GM23338 (cell line): Measurements from ENCODE around the gene TEKT2. TPM values are rescaled to one million over a fixed set of nuclear protein-coding genes. Genes with fewer than 3 reads are reported as not detected.

Experiments used
- ATAC-seq: fragments of 200-7000 bp; cut with Tn5 transposase; 3 replicates; pipeline ENCODE4 v1.9.1; 2020
- DNase-seq: peaks from one replicate; pipeline ENCODE4 v3.0.0-alpha.2; 2015; ENCODE audit warnings: low spot score
- H2AFZ ChIP-seq: fragments of 200-600 bp; sonication (generic); 2 replicates; pipeline ENCODE4 v1.8.0; 2016; ENCODE audit warnings: antibody characterized with exemption, mild to moderate bottlenecking, moderate library complexity
- H3F3A ChIP-seq: fragments of 200-600 bp; sonication (generic); replicated peaks from 2 replicates; pipeline ENCODE4 v1.8.0; 2017; ENCODE audit warnings: antibody characterized with exemption, mixed run types, low read depth
- H3K27ac ChIP-seq: fragments of 200-600 bp; sonication (generic); 2 replicates; pipeline ENCODE4 v1.6.1; 2016; ENCODE audit warnings: low read depth
- H3K27me3 ChIP-seq: fragments of 200-600 bp; sonication (generic); 2 replicates; pipeline ENCODE4 v1.8.0; 2016; ENCODE audit warnings: mild to moderate bottlenecking, mixed run types, moderate library complexity; ENCODE audit not compliant: insufficient read depth
- H3K36me3 ChIP-seq: fragments of 200-600 bp; sonication (generic); 2 replicates; pipeline ENCODE4 v1.8.0; 2016; ENCODE audit warnings: mild to moderate bottlenecking; ENCODE audit not compliant: insufficient read depth
- H3K4me1 ChIP-seq: fragments of 200-600 bp; sonication (generic); 2 replicates; pipeline ENCODE4 v1.8.0; 2016; ENCODE audit warnings: mild to moderate bottlenecking, moderate library complexity; ENCODE audit not compliant: insufficient read depth
- H3K4me2 ChIP-seq: fragments of 200-600 bp; sonication (generic); 2 replicates; pipeline ENCODE4 v1.7.1; 2017; ENCODE audit warnings: mixed run types
- H3K4me3 ChIP-seq: fragments of 200-600 bp; sonication (generic); 2 replicates; pipeline ENCODE4 v1.6.1; 2016; ENCODE audit warnings: mixed run types
- H3K79me2 ChIP-seq: fragments of 200-600 bp; sonication (generic); replicated peaks from 2 replicates; pipeline ENCODE4 v1.8.0; 2017; ENCODE audit warnings: mild to moderate bottlenecking; ENCODE audit not compliant: insufficient read depth
- H3K9me2 ChIP-seq: fragments of 200-600 bp; sonication (generic); 2 replicates; pipeline ENCODE4 v1.8.0; 2017; ENCODE audit not compliant: insufficient read depth
- H4K20me1 ChIP-seq: fragments of 200-600 bp; sonication (generic); replicated peaks from 2 replicates; pipeline ENCODE4 v1.8.0; 2017; ENCODE audit warnings: mild to moderate bottlenecking; ENCODE audit not compliant: insufficient read depth
- H3K27ac Mint-ChIP-seq: 2 replicates; pipeline ENCODE4 v1.8.0; 2020; ENCODE audit warnings: inconsistent platforms, mild to moderate bottlenecking, moderate library complexity, mixed read lengths
- H3K27me3 Mint-ChIP-seq: 3 replicates; pipeline ENCODE4 v1.8.0; 2022; ENCODE audit warnings: low read depth, mild to moderate bottlenecking, moderate library complexity, mixed read lengths, inconsistent platforms; ENCODE audit not compliant: insufficient read depth, poor library complexity
- H3K36me3 Mint-ChIP-seq: 3 replicates; pipeline ENCODE4 v1.8.0; 2021; ENCODE audit warnings: low read depth, mild to moderate bottlenecking, inconsistent platforms, moderate library complexity, mixed read lengths
- H3K4me1 Mint-ChIP-seq: 3 replicates; pipeline ENCODE4 v1.8.0; 2020; ENCODE audit warnings: mild to moderate bottlenecking, inconsistent platforms, mixed read lengths
- H3K4me3 Mint-ChIP-seq: 3 replicates; pipeline ENCODE4 v1.8.0; 2021; ENCODE audit warnings: moderate library complexity, mild to moderate bottlenecking, inconsistent platforms, mixed read lengths
- H3K9me3 Mint-ChIP-seq: 3 replicates; pipeline ENCODE4 v1.8.0; 2020; ENCODE audit warnings: moderate library complexity, mild to moderate bottlenecking, inconsistent platforms, mixed read lengths
- CREB1 ChIP-seq: fragments of 250-450 bp; sonication (Bioruptor Pico); IDR thresholded peaks from 2 replicates; pipeline ENCODE4 v1.5.0; 2020; ENCODE audit warnings: low read depth, mild to moderate bottlenecking, moderate library complexity
- CTCF ChIP-seq, 2 experiments: fragments of 200-600 bp in 1 of 2; sonication (generic) in 1 of 2; conservative IDR thresholded peaks; 2 replicates each; pipeline versions ENCODE4 v1.5.1 to v1.6.1; 2016 to 2017; ENCODE audit warnings: antibody characterized with exemption in 2 of 2, low read depth in 2 of 2, mild to moderate bottlenecking in 2 of 2, moderate library complexity in 1 of 2
- ETS1 ChIP-seq: IDR thresholded peaks from 2 replicates; pipeline ENCODE4 v1.6.1; 2016; ENCODE audit warnings: antibody characterized with exemption
- JUNB ChIP-seq: IDR thresholded peaks from one replicate; pipeline ENCODE4 v1.6.1; 2016; ENCODE audit warnings: antibody characterized with exemption; ENCODE audit not compliant: unreplicated experiment
- NANOG ChIP-seq: IDR thresholded peaks from 2 replicates; pipeline ENCODE4 v1.6.1; 2016; ENCODE audit warnings: antibody characterized with exemption, borderline replicate concordance
- STAT1 ChIP-seq: IDR thresholded peaks from one replicate; pipeline ENCODE4 v1.6.1; 2016; ENCODE audit warnings: antibody characterized with exemption; ENCODE audit not compliant: unreplicated experiment
- ZNF114 ChIP-seq: fragments of 250-450 bp; sonication (Bioruptor Pico); IDR thresholded peaks from 2 replicates; pipeline ENCODE4 v1.5.0; 2020; ENCODE audit warnings: mild to moderate bottlenecking, moderate library complexity
- ZNF331 ChIP-seq: fragments of 250-450 bp; sonication (Bioruptor Pico); IDR thresholded peaks from 2 replicates; pipeline ENCODE4 v1.5.0; 2020; ENCODE audit warnings: low read depth, mild to moderate bottlenecking, moderate library complexity
- ZNF462 ChIP-seq: fragments of 250-450 bp; sonication (Bioruptor Pico); IDR thresholded peaks from 2 replicates; pipeline ENCODE4 v1.5.0; 2020; ENCODE audit warnings: mild to moderate bottlenecking, moderate library complexity
- polyA plus RNA-seq: library from polyadenylated mRNA; unstranded; fragments of >200 nt; fragmentation: Nextera tagmentation; extraction: Ambion mirVana; gene quantifications from 2 replicates; pipeline ENCODE4 v1.2.1, GENCODE V29; 2016
- total RNA-seq: library from RNA; depleted of rRNA; stranded (reverse); fragments of >200 nt; shearing (Covaris generic); gene quantifications from 2 replicates; pipeline ENCODE4 v1.2.3, GENCODE V29; 2014

TEKT2 gene
- total and polyA plus RNA-seq, 2 experiments from 2014 or later: 0.36 to 0.94 TPM

GRCh38 chr1:36132029-36132428, 48.1 kb downstream of the TEKT2 start:
- H3K4me1 Mint-ChIP-seq: peaks cover 13% of the 10 kb centered on the region; the same call in 2 of the 3 replicates
- Histone ChIP-seq H3K27me3 (no peaks in the 10 kb centered on the region), H3K9me2 (no peaks in the 10 kb centered on the region), H2AFZ (no peak overlapping the region), H3K36me3 (no peaks in the 10 kb centered on the region), H3K4me2 (no peak overlapping the region), H3K4me3 (no peak overlapping the region), H3K4me1 (peaks cover 3% of the 10 kb centered on the region), H4K20me1 (no peaks in the 10 kb centered on the region), H3K27ac (no peak overlapping the region), H3K79me2 (no peaks in the 10 kb centered on the region), H3F3A (peaks cover 6% of the 10 kb centered on the region; the same call in 1 of the 2 replicates)
- H3K4me3 Mint-ChIP-seq: no peak overlapping the region
- DNase-seq (no peak), ATAC-seq (no peak)
- H3K27ac Mint-ChIP-seq: no peak overlapping the region
- no peak for TF ChIP-seq JUNB
- TF ChIP-seq ZNF331 (CRISPR knock-in tag): no peak
- TF ChIP-seq ZNF114: no peak
- TF ChIP-seq STAT1: no peak
- TF ChIP-seq ETS1: no peak
- TF ChIP-seq NANOG: no peak
- no peak for TF ChIP-seq CTCF (conservative IDR thresholded peaks at IDR 0.05; ENCODE audit: low read depth in 2 of 2)
- no peak for TF ChIP-seq CREB1 (CRISPR knock-in tag)
- TF ChIP-seq ZNF462 (CRISPR knock-in tag): no peak
- no peaks in the 10 kb centered on the region for H3K9me3 Mint-ChIP-seq
- peaks cover 20% of the 10 kb centered on the region for H3K27me3 Mint-ChIP-seq
- peaks cover under 1% of the 10 kb centered on the region; the same call in 1 of the 3 replicates for H3K36me3 Mint-ChIP-seq
